GM19239 (cell line): ENCODE results near the gene PXN.
"Not testable (repeated sequence)": the region's sequence is repeated elsewhere in the genome, so short reads cannot be mapped to it uniquely, and the experiment has no call there.

ENCODE experiments used
- DNase-seq: peaks from one replicate; pipeline ENCODE4 v3.0.0; 2011; ENCODE audit warnings: low spot score; ENCODE audit not compliant: insufficient read length
- FAIRE-seq: peaks from 2 replicates; lab custom pipeline; 2011; peaks lifted over from hg19 to GRCh38; lab: Jason Lieb, UNC

The PXN gene

GRCh38 chr12:120213758-120214157 is 51.8 kb downstream of the PXN start:
- DNase-seq, result no peak
- FAIRE-seq, result no peak

GRCh38 chr12:120213182-120213581 is 52.3 kb downstream of the PXN start:
- not testable (repeated sequence) for FAIRE-seq

GRCh38 chr12:120212301-120212700 is 53.2 kb downstream of the PXN start:
- FAIRE-seq (no peak), DNase-seq (no peak)

More at GRCh38 chr12:120213182-120213581, 52.3 kb downstream of the PXN start:
- DNase-seq, result not testable (repeated sequence)

- FAIRE-seq (no peak), DNase-seq (no peak)
Observed at GRCh38 chr12:120211904-120212283, 53.6 kb downstream of the PXN start.

- DNase-seq (no peak), FAIRE-seq (no peak)
Observed at GRCh38 chr12:120211243-120211903, 54.2 kb downstream of the PXN start.

GRCh38 chr12:120209851-120210250 is 55.7 kb downstream of the PXN start:
- no peak for DNase-seq
- FAIRE-seq, result no peak

- FAIRE-seq (no peak), DNase-seq (no peak)
Observed at GRCh38 chr12:120207227-120207626, 58.3 kb downstream of the PXN start.

GRCh38 chr12:120206781-120207180 is 58.7 kb downstream of the PXN start:
- DNase-seq, FAIRE-seq: not testable (repeated sequence)

- DNase-seq (no peak), FAIRE-seq (no peak)
Observed at GRCh38 chr12:120206228-120206627, 59.3 kb downstream of the PXN start.

- DNase-seq (no peak), FAIRE-seq (no peak)
Observed at GRCh38 chr12:120204171-120204570, 61.4 kb downstream of the PXN start.

- DNase-seq (no peak), FAIRE-seq (no peak)
Observed at GRCh38 chr12:120200364-120200800, 65.1 kb downstream of the PXN start.

GRCh38 chr12:120199595-120200306 is 65.8 kb downstream of the PXN start:
- no peak for DNase-seq
- FAIRE-seq, result no peak

- DNase-seq (no peak), FAIRE-seq (no peak)
Observed at GRCh38 chr12:120199025-120199424, 66.5 kb downstream of the PXN start.

- no peak for FAIRE-seq
- DNase-seq, result no peak
Observed at GRCh38 chr12:120197542-120197887, 68.0 kb downstream of the PXN start.

- FAIRE-seq, DNase-seq: not testable (repeated sequence)
Observed at GRCh38 chr12:120196817-120197541, 68.6 kb downstream of the PXN start.

GRCh38 chr12:120196363-120196762 is 69.2 kb downstream of the PXN start:
- FAIRE-seq, result no peak
- no peak for DNase-seq

GRCh38 chr12:120194534-120195395 is 70.8 kb downstream of the PXN start, which contains the start of gene GCN1:
GCN1 (minus strand) TSS chr12:120194715; CDS start chr12:120194697, 18 bp downstream.
- peak; percentile 71 for DNase-seq
- FAIRE-seq, result no peak

- DNase-seq (no peak), FAIRE-seq (no peak)
Observed at GRCh38 chr12:120194226-120194533, 71.3 kb downstream of the PXN start.

GRCh38 chr12:120193286-120193685 is 72.2 kb downstream of the PXN start:
- FAIRE-seq, result not testable (repeated sequence)

GRCh38 chr12:120190985-120191480 is 74.5 kb downstream of the PXN start:
- FAIRE-seq (no peak), DNase-seq (no peak)

More at GRCh38 chr12:120193286-120193685, 72.2 kb downstream of the PXN start:
- DNase-seq, result not testable (repeated sequence)
